ENCODE measurements around the gene CD22.
A peak's percentile ranks its signal among the peaks of the same experiment; 100 is the strongest.

Gene CD22

DNA sequence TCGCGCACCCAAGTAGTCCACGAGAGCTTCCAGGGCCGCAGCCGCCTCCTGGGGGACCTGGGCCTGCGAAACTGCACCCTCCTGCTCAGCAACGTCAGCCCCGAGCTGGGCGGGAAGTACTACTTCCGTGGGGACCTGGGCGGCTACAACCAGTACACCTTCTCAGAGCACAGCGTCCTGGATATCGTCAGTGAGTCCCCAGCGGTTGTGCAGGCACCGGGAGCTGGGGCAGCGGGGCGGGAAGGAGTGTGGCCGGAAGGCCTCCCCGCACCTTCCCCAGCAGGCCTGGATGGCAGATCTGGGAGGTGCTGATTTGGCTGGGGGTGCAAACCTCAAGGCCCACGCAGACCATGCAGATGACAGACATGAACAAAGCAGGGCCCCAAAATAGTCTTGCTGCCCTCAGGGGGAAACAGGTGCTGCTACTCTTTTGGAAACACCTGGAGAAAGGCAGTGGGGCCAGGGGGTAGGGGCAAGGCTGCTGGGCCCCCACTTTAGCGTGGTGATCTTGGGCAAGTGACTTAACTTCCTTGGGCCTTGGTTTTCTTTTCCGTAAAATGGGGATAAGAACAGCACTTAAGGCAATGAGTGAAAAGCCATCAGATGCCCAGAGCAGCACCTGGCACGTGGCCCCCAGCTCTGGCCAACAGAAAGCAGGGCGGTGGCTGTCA lies 33.1 kb upstream of the CD22 start:
- no peak for DNase-seq

DNA sequence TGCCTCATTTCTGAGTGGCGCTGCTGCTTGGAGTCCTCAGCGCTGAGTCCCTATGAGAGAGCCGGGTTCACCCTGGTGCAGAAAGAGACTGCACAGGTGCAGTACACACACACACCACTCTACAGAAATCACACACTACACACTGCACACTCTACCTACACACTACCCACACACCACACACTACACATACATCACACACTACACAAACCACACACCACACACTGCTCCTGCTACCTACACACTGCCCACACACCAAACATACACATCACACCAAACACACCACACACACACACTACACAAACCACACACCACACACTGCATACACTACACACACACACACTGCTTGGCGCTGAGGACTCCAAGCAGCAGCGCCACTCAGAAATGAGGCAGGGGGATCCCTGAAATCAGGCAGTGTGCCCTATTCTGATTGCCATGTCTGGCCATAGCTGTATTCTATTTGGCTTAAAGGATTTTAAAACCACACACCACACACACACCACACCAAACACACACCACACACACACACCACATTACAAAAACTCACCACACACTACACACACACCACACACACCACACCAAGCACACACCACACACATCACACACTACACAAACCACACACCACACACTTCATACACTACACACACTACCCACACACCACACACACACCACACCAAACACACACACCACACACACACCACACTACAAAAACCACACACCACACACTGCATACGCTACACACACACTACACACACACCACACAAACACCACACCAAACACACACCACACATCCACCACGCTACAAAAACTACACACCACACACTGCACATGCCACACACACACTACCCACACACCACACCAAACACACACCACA lies 32.1 kb upstream of the CD22 start:
- no peak for DNase-seq

DNA sequence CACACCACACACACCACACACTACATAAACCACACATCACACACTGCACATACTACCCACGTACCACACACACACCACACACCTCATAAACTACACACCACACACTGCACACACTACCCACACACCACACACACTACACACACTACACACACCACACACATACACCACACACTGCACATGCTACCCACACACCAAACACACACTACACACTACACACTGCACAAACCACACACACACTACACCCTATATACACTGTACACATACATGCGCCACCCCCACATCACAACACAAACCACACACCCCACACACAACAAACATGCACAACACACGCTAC lies 31.5 kb upstream of the CD22 start:
- no peak for DNase-seq

DNA sequence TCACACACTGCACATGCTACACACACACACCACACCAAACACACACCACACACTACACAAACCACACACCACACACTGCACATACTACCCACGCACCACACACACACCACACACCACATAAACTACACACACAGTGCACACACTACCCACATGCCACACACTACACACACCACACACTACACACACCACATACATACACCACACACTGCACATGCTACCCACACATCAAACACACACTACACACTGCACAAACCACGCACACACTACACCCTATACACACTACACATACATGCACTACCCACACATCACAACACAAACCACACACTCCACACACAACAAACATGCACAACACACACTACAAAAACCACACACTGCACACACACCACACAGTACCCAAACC lies 31.1 kb upstream of the CD22 start:
- no peak for DNase-seq

DNA sequence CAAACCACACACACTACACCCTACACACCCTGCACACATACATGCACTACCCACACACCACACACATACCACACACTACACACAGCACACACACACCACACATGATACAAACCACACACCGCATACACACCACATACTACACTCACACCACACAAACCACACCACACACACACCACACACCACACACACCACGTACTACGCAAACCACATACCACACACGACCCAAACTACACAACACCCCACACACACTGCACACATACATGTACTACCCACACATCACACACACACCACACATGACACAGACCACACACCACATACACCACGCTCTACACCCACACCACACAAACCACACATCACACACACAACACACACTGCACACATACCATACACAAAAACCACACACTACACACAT lies 30.4 kb upstream of the CD22 start:
- DNase-seq: no peak

DNA sequence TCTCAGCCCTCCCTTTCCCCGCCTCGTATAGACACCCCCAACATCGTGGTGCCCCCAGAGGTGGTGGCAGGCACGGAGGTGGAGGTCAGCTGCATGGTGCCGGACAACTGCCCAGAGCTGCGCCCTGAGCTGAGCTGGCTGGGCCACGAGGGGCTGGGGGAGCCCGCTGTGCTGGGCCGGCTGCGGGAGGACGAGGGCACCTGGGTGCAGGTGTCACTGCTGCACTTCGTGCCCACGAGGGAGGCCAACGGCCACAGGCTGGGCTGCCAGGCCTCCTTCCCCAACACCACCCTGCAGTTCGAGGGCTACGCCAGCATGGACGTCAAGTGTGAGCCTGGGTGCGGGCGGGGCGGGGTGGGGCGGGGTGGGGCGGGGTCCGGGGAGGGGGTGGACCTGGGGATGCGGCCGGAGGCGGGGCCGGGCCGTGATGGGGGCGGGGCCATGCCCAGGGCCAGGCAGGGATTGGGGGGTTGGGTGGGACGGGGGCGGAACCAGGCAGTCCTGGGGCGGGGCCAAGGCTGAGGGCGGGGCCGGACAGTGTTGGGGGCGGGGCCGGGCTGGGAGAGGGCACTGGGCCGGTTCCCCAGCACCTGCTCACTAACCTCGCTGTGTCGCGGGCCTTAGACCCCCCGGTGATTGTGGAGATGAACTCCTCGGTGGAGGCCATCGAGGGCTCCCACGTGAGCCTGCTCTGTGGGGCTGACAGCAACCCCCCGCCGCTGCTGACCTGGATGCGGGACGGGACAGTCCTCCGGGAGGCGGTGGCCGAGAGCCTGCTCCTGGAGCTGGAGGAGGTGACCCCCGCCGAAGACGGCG lies 29.3 kb upstream of the CD22 start:
- peak in 44 of 56 donors; percentile 17 to 82 (median 54) for DNase-seq

DNA sequence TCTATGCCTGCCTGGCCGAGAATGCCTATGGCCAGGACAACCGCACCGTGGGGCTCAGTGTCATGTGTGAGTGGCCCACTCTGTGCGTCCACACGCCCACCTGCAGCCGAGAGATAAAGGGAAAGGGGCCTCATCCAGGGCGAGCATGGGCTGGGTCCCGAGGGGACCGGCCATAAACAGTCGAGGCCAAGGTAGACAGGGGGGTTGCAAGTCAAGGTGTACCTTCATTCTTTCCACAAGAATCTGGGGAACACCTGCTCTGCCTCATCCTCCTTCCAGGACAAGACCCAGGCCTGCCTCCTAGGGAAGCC lies 28.7 kb upstream of the CD22 start:
- no peak for DNase-seq

DNA sequence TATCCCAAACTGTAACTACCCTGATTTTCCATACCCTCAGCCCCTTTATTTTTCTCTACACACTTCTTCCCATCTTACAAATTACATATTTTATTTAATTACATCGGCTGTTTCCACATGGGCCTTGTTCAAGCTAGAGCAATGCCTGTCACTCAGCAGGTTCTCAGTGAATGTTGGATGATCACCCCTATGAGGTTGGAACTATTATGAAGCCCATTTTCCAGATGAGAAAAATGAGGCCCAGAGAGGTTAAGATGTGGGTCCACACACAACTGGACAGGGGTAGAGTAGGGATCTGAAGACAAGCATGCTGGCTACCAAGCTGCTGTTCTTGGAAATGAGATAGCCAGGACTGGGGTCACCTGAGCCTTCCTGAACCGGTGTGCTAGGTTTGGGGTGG lies 27.0 kb upstream of the CD22 start:
- no peak for DNase-seq

DNA sequence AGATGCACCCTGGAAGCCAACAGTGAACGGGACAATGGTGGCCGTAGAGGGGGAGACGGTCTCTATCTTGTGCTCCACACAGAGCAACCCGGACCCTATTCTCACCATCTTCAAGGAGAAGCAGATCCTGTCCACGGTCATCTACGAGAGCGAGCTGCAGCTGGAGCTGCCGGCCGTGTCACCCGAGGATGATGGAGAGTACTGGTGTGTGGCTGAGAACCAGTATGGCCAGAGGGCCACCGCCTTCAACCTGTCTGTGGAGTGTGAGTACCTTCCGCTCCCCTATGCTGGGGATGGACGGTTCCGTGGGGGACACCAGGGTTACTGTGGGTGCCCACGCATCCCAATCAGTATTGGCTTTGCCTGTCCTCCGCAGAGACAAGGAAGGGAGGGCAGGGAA lies 26.5 kb upstream of the CD22 start:
- DNase-seq: no peak

DNA sequence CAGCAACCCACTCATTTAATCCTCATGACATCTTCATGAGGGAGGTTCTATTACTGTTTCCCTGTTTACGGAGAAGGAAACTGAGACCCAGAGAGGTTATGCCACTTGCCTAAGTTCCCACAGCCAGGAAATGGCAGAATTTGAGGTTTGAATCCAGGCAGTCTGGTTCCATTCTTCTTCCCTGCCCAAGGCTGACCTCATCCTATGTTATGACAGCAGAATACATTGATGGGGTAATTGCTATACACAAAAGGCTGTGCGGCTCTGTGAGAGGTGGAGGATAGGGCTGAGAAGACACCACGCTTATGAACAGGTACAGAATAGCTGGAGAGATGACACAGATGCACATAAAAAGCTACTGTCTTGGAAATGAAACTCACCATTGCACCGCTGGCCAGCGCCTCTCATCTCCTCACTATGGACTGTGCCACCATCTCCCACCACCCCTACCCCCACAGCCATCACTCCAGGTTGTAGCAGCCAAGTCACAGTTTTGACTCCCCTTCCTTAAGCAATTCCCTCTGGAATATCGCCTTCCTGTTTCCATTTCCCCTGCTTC lies 25.6 kb upstream of the CD22 start:
- DNase-seq: no peak

DNA sequence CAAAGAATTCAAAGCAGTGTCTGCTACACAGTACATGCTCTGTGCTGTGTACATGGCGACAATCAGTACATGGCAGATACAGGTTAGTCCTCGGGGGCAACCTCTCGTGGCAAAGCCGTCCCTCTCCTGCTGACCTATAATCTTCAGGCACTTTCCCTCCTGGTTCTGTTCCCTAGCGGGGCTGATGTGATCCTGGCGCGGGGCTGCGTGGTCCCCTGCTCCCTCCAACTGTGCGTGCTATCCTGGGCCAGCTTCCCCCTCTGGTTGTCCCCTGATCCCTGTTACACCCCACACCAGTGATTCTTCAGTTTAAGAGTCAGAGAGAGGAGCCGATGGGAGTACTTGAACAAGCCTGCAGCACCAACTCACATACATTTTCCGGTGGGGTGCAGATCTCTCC lies 25.0 kb upstream of the CD22 start:
- DNase-seq: no peak

DNA sequence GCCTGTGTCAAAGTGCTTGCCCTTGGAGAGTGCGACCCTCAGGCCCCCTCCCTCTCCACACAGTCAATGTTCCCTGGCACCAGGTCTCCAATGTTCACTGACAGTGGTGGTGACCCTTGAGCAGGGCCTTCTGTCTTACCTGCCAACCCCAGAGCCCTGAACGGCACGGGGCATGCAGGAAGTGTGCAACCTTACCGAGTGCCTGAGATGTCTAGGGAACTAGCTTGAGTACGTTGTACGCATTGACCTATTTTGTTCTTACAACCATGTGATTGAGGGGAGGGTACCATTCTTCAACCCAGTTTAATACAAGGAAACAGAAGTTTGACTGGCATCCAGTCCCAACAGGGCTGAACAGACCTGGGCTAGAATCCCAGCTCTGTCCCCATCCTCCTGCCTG lies 23.8 kb upstream of the CD22 start:
- no peak for DNase-seq

DNA sequence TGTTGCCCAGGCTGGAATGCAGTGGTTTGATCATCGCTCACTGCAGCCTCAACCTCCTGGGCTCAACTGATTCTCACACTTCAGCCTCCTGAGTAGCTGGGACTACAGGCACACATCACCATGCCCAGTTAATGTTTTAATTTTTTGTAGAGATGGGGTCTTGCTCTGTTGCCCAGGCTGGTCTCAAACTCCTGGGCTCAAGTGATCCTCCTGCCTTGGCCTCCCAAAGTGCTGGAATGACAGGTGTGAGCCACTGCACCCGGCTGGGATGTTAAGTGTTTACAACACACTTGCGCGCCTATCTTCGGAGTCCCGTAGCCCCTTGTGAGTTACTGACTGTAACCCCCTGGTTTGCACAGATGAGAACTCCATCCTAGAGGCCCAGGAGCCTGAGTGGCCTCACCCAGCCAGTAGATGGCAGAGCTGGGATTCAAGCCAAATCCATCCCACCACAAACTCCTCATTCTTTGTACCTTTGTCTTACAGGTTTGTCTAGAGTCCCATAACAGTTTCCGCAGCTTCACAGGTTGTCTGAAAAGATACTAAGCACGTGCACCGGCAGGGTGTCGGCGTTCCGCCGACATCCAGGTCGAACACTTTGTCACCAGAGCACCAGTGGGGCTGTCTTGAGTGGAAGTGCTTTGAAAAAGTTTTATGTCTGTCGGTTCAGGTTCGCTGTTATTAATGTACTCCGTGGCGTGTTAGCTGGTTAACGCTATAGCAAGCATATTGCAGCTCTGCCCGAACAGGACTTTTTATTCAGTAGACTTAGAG lies 22.3 kb upstream of the CD22 start:
- DNase-seq: no peak

DNA sequence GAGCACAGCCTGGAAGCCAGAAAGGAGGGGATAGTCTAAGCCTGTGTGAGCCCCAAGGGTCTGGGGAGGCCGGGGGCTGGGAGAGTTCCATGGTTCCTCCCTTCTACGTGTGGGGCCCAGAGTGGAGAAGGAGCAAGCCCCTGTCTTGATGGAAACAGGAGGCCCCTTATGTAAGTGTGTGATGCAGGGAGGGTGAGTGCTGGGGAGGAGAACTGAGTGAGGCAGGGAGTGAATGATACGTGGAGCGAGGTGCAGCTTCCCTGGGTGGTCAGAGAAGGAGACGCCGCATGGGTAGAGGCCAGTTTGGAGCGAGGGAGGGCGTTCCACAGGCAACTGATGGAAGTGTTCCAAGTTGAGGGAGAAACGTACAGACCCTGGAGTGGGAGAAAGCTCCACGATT lies 21.1 kb upstream of the CD22 start:
- DNase-seq: no peak

DNA sequence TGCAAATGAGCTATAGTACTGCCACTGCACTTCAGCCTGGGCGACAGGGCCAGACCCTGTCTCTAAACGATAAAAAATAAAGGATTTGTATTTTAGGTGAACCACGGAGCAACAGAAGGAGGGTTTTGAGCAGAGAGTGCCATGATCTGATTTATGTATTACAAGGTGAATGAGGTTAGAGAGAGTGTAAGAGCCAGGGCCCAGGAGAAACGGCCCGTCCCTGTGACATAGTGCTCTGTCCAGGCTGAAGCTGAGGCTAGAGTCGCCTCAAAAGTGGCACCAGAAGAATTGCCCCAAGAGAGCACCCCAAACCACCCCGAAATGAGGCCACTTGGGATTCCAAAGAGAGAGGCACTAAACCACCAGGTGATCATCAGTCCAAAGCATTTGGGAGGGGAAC lies 20.1 kb upstream of the CD22 start:
- DNase-seq: no peak

DNA sequence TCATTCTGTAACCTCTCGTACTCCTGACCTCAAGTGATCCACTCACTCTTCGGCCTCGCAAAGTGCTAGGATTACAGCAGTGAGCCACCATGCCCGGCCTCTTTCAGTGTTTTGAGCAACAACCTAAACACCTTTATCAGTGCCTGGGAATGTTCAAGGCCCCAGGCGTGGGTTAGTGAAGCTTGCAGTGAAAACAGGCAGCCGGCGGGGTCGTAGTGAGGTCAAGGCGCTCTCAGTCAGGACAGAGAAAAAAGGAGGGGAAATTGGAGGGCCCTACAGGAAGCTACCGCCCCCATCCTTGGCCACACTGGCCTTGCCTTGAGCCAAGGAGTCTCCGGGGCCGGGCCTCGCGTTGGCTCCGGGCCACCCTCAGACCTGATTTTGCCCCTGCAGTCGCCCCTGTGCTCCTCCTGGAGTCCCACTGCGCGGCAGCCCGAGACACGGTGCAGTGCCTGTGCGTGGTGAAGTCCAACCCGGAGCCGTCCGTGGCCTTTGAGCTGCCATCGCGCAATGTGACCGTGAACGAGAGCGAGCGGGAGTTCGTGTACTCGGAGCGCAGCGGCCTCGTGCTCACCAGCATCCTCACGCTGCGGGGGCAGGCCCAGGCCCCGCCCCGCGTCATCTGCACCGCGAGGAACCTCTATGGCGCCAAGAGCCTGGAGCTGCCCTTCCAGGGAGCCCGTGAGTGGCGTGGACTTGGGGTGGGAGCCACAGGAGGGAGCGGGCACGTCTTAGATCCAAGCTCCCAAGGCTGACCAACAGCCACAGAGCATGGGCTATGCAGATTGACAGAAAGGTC lies 19.3 kb upstream of the CD22 start:
- no peak for DNase-seq

DNA sequence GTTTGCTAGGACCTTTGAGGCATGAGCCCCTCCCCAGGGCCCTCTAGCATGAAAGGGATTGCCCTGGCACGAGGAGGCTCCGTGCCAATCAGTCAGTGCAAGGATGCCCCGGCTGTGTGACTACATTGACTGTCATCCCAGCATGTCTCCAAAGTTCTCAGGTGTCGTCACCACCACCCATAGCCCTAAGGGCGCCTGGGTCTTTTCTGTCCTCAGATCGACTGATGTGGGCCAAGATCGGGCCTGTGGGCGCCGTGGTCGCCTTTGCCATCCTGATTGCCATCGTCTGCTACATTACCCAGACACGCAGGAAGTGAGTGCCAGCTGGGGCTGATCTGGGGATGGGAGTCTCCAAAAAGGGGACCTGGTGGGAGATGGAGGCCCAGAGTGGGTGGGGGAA lies 18.7 kb upstream of the CD22 start:
- no peak for DNase-seq

DNA sequence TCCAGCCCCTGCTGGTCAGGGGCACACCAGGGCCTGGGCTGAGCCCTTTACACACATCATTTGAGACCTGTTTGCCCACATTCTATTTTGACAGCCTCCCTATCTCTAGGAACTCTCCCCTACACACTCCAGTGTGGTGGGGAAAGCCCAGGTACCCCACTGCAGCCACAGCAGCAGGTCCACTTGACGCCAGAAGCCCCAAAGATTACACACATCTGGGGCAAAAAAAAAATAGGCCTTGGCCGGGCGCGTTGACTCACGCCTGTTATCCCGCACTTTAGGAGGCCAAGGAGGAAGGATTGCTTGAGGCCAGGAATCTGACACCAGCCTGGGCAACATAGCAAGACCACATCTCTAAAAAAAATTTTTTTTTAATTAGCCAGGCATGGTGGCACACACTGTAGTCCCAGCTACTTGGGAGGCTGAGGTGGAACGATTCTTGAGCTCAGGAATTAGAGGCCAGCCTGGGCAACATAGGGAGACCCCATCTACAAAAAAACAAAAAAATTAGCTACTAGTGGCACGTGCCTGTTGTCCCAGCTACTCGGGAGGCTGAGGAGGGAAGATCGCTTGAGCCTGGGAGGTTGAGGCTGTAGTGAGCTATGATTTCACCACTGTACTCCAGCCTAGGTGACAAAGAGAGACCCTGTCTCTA lies 18.0 kb upstream of the CD22 start:
- DNase-seq: no peak

DNA sequence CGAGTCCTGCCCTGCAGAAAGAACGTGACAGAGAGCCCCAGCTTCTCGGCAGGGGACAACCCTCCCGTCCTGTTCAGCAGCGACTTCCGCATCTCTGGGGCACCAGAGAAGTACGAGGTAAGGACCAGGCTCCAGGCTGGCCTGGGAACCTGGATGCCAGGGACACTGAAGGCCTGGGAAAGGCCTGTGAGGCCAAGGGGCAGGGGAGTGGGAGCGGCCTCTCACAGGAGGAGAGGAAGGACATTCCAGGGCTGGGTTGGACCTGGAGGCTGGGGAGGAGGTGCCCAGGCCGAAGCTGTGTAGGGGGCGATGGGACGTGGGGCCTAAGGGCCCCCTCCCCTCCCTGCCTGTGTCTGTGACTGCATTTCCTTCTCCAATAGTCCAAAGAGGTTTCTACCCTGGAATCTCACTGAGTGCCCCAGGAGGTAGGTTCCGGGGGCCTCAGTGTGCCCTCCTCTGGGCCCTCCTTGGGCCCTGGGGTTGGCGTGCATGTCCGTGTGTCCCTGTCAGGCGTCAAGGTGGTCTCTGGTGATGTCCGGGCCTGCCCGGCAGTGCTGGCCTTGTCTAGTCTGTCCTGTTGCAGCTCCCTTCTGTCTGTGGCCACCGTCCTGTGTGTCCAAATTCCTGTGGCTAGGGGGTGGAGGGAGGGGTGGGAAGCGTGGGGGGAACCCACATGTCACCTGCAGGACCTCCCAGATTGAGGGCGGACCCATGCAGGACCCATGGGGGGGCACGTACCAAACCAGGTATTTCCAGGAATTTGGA lies 16.9 kb upstream of the CD22 start:
- no peak for DNase-seq
